ENCODE measurements around the gene ALKBH8.

GRCh38 chr11:107598225-107599139, 32.9 kb upstream of the ALKBH8 start:
- TF ChIP-seq, protein P1, sequence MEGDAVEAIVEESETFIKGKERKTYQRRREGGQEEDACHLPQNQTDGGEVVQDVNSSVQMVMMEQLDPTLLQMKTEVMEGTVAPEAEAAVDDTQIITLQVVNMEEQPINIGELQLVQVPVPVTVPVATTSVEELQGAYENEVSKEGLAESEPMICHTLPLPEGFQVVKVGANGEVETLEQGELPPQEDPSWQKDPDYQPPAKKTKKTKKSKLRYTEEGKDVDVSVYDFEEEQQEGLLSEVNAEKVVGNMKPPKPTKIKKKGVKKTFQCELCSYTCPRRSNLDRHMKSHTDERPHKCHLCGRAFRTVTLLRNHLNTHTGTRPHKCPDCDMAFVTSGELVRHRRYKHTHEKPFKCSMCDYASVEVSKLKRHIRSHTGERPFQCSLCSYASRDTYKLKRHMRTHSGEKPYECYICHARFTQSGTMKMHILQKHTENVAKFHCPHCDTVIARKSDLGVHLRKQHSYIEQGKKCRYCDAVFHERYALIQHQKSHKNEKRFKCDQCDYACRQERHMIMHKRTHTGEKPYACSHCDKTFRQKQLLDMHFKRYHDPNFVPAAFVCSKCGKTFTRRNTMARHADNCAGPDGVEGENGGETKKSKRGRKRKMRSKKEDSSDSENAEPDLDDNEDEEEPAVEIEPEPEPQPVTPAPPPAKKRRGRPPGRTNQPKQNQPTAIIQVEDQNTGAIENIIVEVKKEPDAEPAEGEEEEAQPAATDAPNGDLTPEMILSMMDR (tag by site-specific recombination; IDR thresholded peaks at IDR 0.05) = no peak; the same call in 1 of the 2 replicates
- TF ChIP-seq, protein P2, sequence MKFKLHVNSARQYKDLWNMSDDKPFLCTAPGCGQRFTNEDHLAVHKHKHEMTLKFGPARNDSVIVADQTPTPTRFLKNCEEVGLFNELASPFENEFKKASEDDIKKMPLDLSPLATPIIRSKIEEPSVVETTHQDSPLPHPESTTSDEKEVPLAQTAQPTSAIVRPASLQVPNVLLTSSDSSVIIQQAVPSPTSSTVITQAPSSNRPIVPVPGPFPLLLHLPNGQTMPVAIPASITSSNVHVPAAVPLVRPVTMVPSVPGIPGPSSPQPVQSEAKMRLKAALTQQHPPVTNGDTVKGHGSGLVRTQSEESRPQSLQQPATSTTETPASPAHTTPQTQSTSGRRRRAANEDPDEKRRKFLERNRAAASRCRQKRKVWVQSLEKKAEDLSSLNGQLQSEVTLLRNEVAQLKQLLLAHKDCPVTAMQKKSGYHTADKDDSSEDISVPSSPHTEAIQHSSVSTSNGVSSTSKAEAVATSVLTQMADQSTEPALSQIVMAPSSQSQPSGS (tag by site-specific recombination; IDR thresholded peaks at IDR 0.05; ENCODE audit: low read depth) = no peak
- TF ChIP-seq ZNF10 (tag by site-specific recombination; IDR thresholded peaks at IDR 0.05) (no peak), ZNF114 (tag by site-specific recombination; IDR thresholded peaks at IDR 0.05) (no peak), ZNF2 (tag by site-specific recombination; IDR thresholded peaks at IDR 0.05) (no peak), ZNF398 (tag by site-specific recombination; IDR thresholded peaks at IDR 0.05) (no peak), ZNF501 (tag by site-specific recombination; IDR thresholded peaks at IDR 0.05) (no peak), ZNF214 (tag by site-specific recombination; IDR thresholded peaks at IDR 0.05; ENCODE audit: borderline replicate concordance) (no peak), ZNF701 (tag by site-specific recombination; IDR thresholded peaks at IDR 0.05) (no peak), ZNF785 (tag by site-specific recombination; IDR thresholded peaks at IDR 0.05) (no peak), ZNF274 (IDR thresholded peaks at IDR 0.05; ENCODE audit: low read length) (no peak), ZNF274 (tag by site-specific recombination; IDR thresholded peaks at IDR 0.05; ENCODE audit: borderline replicate concordance) (no peak)
- TF ChIP-seq, protein P3, sequence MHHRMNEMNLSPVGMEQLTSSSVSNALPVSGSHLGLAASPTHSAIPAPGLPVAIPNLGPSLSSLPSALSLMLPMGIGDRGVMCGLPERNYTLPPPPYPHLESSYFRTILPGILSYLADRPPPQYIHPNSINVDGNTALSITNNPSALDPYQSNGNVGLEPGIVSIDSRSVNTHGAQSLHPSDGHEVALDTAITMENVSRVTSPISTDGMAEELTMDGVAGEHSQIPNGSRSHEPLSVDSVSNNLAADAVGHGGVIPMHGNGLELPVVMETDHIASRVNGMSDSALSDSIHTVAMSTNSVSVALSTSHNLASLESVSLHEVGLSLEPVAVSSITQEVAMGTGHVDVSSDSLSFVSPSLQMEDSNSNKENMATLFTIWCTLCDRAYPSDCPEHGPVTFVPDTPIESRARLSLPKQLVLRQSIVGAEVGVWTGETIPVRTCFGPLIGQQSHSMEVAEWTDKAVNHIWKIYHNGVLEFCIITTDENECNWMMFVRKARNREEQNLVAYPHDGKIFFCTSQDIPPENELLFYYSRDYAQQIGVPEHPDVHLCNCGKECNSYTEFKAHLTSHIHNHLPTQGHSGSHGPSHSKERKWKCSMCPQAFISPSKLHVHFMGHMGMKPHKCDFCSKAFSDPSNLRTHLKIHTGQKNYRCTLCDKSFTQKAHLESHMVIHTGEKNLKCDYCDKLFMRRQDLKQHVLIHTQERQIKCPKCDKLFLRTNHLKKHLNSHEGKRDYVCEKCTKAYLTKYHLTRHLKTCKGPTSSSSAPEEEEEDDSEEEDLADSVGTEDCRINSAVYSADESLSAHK (tag by site-specific recombination; IDR thresholded peaks at IDR 0.05) = no peak

All from HEK293 (cell line).